Esophagus squamous epithelium (tissue), 5 donors: ENCODE results near the gene ADAM12. TPM values are rescaled to one million over a fixed set of nuclear protein-coding genes. Genes with fewer than 3 reads are reported as not detected.

Source experiments
- DNase-seq: peaks from one replicate; lab custom pipeline; 2025; lab: John Stamatoyannopoulos, UW
- H3K27ac ChIP-seq, 4 donors: fragments of 200-600 bp; sonication (generic); one replicate each; pipeline ENCODE4 v1.5.1; 2016 to 2019; ENCODE audit warnings: mild to moderate bottlenecking in 1 of 4
- H3K27me3 ChIP-seq, 4 donors: fragments of 200-600 bp; sonication (generic); 1 replicate in 3 of 4; 2 replicates in 1 of 4; pipeline versions ENCODE4 v1.5.1 to v1.6.0; 2017 to 2021; ENCODE audit warnings: antibody characterized with exemption in 1 of 4
- H3K36me3 ChIP-seq, 3 donors: fragments of 200-600 bp; sonication (generic); one replicate each; pipeline ENCODE4 v1.5.1; 2016 to 2019
- H3K4me1 ChIP-seq, 3 donors: fragments of 200-600 bp; sonication (generic); one replicate each; pipeline ENCODE4 v1.5.1; 2017 to 2019
- H3K4me3 ChIP-seq, 4 donors: fragments of 200-600 bp; sonication (generic); 1 replicate in 3 of 4; 2 replicates in 1 of 4; pipeline ENCODE4 v1.5.1; 2016 to 2019; ENCODE audit warnings: mild to moderate bottlenecking in 2 of 4, moderate library complexity in 1 of 4
- H3K9me3 ChIP-seq, 3 donors: fragments of 200-600 bp; sonication (generic); one replicate each; pipeline ENCODE4 v1.5.1; 2016 to 2019
- CTCF ChIP-seq, 6 experiments: fragments of 450-650 bp in 4 of 6; fragments of 200-600 bp in 2 of 6; sonication (generic) in 2 of 6; IDR thresholded peaks; one replicate each; pipeline ENCODE4 v1.5.1; 2016 to 2019; ENCODE audit warnings: antibody characterized with exemption in 6 of 6, mild to moderate bottlenecking in 4 of 6, moderate library complexity in 4 of 6
- POLR2A ChIP-seq, 4 donors: fragments of 450-650 bp; IDR thresholded peaks; one replicate each; pipeline ENCODE4 v1.6.1; 2017; ENCODE audit warnings: antibody characterized with exemption in 4 of 4, mild to moderate bottlenecking in 4 of 4, moderate library complexity in 3 of 4
- WGBS, 2 donors: methylation state at CpG; one replicate each; pipeline ENCODE4 v1.1.5; 2018; 5-methylcytosine and 5-hydroxymethylcytosine counted together
- intact Hi-C: fragments of 100-400 bp; cut with DNase I; formaldehyde crosslinking; loops from one replicate; pipeline ENCODE4 v1.15.0; 2022
- total RNA-seq, 4 donors: library from RNA; depleted of rRNA; stranded (reverse); fragments of >200 nt; gene quantifications; one replicate each; pipeline ENCODE4 v1.1.0, GENCODE V29; 2016
- donor health status: DM: yes; HTN: yes; CAD: no.

ADAM12 gene
- total RNA-seq, 4 donors from 2014 or later, result 0.57 to 1.1 (median 0.76) TPM; not detected in 1

- no peak overlapping the region for H3K27ac ChIP-seq
Measured at GRCh38 chr10:126124046-126124445, 264.2 kb downstream of the ADAM12 start.

GRCh38 chr10:126123466-126123865 is 264.8 kb downstream of the ADAM12 start:
- WGBS, 2 donors, result 78 to 94% methylated on average over 6 to 7 of the region's 10 CpGs
- no peaks in the 10 kb centered on the region for H3K9me3 ChIP-seq
- H3K27ac ChIP-seq, result no peak overlapping the region
- H3K4me1 ChIP-seq, result no peaks in the 10 kb centered on the region
- H3K4me3 ChIP-seq, result no peak overlapping the region
- H3K36me3 ChIP-seq, result no peaks in the 10 kb centered on the region
- no peaks in the 10 kb centered on the region for H3K27me3 ChIP-seq
- intact Hi-C loops, result no loop called here
- TF ChIP-seq CTCF (IDR thresholded peaks at IDR 0.05) (no peak), POLR2A (IDR thresholded peaks at IDR 0.05) (no peak)
- DNase-seq, result no peak

More at GRCh38 chr10:126124046-126124445, 264.2 kb downstream of the ADAM12 start:
- no peak for DNase-seq
- H3K4me1 ChIP-seq, result no peaks in the 10 kb centered on the region
- no peaks in the 10 kb centered on the region for H3K36me3 ChIP-seq
- H3K27me3 ChIP-seq, result no peaks in the 10 kb centered on the region
- no peaks in the 10 kb centered on the region for H3K9me3 ChIP-seq
- whole genome bisulfite sequencing, 2 donors, result 66 to 88% methylated on average over 7 of the region's 7 CpGs
- H3K4me3 ChIP-seq, result no peak overlapping the region
- TF ChIP-seq CTCF (IDR thresholded peaks at IDR 0.05), result no peak
- TF ChIP-seq POLR2A (IDR thresholded peaks at IDR 0.05), result no peak
- intact Hi-C loops, result no loop called here

GRCh38 chr10:126122881-126123280 is 265.4 kb downstream of the ADAM12 start:
- DNase-seq, result no peak
- TF ChIP-seq POLR2A (IDR thresholded peaks at IDR 0.05) (no peak), CTCF (IDR thresholded peaks at IDR 0.05) (no peak)

GRCh38 chr10:126119599-126119998 is 268.7 kb downstream of the ADAM12 start:
- H3K27me3 ChIP-seq, result no peaks in the 10 kb centered on the region
- H3K4me1 ChIP-seq, result no peaks in the 10 kb centered on the region
- 61 to 75% methylated on average over 3 of the region's 3 CpGs for WGBS, 2 donors
- no peak for DNase-seq
- no peak overlapping the region for H3K4me3 ChIP-seq
- intact Hi-C loops, result no loop called here
- peaks cover 0 to 5% (median 0%) of the 10 kb centered on the region in 3 donors for H3K9me3 ChIP-seq
- TF ChIP-seq CTCF (IDR thresholded peaks at IDR 0.05), result no peak
- TF ChIP-seq POLR2A (IDR thresholded peaks at IDR 0.05), result no peak
- H3K36me3 ChIP-seq, result no peaks in the 10 kb centered on the region
- H3K27ac ChIP-seq, result no peak overlapping the region

More at GRCh38 chr10:126122881-126123280, 265.4 kb downstream of the ADAM12 start:
- intact Hi-C loops, result no loop called here
- 30 to 43% methylated on average over 1 of the region's 1 CpG for WGBS, 2 donors
- H3K27me3 ChIP-seq, result no peaks in the 10 kb centered on the region
- no peaks in the 10 kb centered on the region for H3K9me3 ChIP-seq
- H3K27ac ChIP-seq, result no peak overlapping the region
- no peaks in the 10 kb centered on the region for H3K4me1 ChIP-seq
- H3K4me3 ChIP-seq, result no peak overlapping the region
- H3K36me3 ChIP-seq, result no peaks in the 10 kb centered on the region

GRCh38 chr10:126118476-126118875 is 269.8 kb downstream of the ADAM12 start:
- no peak for DNase-seq
- no peak overlapping the region for H3K4me3 ChIP-seq
- no peaks in the 10 kb centered on the region for H3K4me1 ChIP-seq
- no peaks in the 10 kb centered on the region for H3K36me3 ChIP-seq
- H3K27me3 ChIP-seq, result no peaks in the 10 kb centered on the region
- 54 to 56% methylated on average over 4 of the region's 4 CpGs for WGBS, 2 donors
- TF ChIP-seq CTCF (IDR thresholded peaks at IDR 0.05), result no peak
- no peak for TF ChIP-seq POLR2A (IDR thresholded peaks at IDR 0.05)
- intact Hi-C loops, result no loop called here
- H3K27ac ChIP-seq, result no peak overlapping the region
- H3K9me3 ChIP-seq, result peaks cover 0 to 5% (median 0%) of the 10 kb centered on the region in 3 donors
